GM21529 (cell line): ENCODE data around the gene PCMT1.
"Not testable (repeated sequence)": the region's sequence is repeated elsewhere in the genome, so short reads cannot be mapped to it uniquely, and the experiment has no call there.

ENCODE experiments used
- ATAC-seq: cut with Tn5 transposase; IDR thresholded peaks from one replicate; pipeline ENCODE4 v1.9.1; 2021; ENCODE audit not compliant: unreplicated experiment

The PCMT1 gene

DNA sequence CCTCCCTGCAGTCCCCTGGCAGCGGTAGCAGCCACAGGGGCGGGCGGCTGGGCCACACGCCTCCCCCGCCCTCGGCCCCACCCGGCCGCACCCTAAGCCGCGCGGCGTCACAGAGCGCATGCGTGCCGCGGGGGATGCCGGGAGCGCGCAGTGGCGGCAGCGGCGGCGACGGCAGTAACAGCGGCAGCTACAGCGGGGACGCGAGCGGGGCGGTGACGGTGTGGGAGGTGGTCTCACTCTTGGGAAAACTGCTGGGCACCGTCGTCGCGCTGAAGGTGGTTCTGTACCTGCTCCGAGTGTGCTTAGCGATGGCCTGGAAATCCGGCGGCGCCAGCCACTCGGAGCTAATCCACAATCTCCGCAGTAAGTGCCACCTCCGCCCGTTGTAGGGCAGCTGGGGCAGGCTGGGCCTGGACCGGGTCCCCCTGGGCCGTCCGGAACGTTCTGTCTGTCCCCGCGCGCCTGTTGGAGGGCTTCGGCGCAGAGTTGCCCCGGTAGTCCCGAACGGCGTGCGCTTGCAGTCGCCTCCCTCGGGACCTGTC is at the start of gene PCMT1:
Gene PCMT1, plus strand, starts transcription at position 148 of the 542 bp plus-strand sequence. Its CDS starts 161 bp downstream, at position 309.
- ATAC-seq: peak; percentile 83

DNA sequence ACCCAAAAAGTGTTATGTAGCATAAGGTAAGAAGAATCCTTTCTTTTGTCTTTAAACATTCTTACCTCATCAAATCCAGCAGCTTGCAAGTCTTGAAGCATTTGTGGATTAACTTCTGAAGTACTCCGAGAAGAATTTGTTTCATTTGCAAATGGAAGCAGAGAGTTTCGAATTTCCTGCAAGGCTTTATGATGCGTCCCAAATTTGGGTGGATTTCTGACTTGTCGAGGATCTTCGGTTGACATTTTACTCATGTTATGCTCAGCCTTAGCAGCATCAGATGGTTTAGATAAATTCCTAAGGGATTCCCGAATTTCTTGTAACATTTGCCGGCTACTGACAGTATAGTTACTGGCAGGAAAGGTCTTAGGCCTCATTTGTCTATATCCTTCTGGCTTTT is 47.8 kb upstream of the PCMT1 start:
- ATAC-seq: no peak

DNA sequence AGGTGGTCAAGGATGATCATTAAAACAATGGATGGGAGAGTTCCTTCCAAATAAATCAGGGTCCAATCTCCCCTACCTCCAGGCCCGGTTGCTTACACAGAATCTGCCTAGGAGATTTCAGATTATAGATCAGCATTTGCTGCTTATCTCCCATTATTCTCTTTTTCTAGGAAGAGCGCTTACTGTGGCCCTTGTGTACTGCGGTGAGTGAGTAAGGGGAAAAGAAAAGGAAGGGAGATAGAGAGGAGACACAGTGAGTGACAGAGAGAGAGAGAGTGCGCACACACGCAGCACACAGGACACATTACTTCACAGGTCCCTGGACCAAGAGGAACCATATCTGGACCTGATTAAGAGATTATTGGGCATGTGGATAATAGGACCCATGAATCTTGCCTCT is 37.8 kb upstream of the PCMT1 start:
- ATAC-seq: no peak

DNA sequence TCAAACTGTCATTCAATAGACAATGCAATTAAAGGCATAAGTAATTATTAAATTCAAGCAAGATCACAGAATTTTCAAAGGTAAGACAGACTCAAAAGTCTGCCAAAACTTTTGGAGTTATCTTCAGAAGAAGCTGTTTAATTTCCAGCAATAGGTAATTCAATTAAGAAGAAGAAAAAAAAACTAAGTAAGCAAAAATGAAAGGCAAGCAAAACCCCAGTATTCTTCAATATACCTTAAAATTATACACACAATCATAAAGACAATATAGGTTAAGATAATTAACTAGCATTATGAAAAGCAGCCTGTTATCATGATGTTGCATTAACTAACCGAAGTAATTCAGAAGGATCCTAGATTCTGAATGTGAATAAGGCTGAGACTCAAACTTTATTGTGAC is 35.1 kb upstream of the PCMT1 start:
- ATAC-seq: no peak

DNA sequence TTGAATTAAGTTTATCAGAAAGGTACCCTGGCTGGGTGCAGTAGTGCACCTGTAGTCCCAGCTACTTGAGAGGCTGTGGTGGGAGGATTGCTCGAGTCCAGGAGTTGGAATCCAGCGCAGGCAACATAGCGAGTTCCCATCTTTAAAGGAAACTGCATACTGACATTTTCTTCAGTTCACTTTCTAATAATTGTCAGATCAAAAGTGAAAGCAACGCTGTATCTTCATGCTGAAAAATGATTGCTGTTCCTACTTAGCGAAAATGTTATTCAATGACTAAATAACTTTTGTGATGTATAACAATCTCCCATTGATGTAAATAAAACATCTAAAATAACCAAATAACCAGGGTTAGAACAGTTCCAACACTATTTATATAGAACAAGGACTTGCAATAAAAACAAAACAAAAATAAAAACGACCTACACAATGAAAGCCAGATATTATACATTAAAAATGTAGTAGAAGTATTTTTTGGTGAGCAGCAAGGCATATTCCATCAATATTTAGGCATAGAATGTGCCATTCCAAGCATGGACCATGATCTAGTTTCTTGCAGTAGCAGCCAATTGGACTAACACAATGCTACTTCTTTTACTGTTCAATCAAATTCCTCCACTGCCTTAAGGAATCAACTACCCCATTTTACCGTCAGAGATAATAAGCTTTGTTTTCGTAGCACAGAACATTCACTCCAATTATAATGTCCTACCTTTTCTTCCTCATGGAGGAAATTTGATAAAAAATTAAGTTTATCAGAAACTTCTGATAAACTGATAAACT is 33.2 kb upstream of the PCMT1 start:
- no peak for ATAC-seq

DNA sequence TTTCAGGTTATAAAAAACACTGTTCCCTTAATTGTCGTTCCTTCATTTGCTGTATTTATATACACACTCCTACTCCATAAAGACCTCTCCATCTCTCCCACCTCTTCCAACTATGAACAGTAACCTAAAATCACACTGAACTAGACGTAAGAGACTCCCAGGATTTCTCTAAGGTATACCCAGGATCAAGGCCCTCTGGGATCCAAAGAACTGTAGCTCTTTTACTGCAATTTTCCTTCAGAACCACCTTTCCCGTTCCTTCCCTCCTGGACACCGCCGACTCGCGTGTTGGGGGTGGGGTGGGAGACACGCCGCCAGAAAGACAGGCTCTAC is 32.3 kb upstream of the PCMT1 start:
- ATAC-seq: no peak

DNA sequence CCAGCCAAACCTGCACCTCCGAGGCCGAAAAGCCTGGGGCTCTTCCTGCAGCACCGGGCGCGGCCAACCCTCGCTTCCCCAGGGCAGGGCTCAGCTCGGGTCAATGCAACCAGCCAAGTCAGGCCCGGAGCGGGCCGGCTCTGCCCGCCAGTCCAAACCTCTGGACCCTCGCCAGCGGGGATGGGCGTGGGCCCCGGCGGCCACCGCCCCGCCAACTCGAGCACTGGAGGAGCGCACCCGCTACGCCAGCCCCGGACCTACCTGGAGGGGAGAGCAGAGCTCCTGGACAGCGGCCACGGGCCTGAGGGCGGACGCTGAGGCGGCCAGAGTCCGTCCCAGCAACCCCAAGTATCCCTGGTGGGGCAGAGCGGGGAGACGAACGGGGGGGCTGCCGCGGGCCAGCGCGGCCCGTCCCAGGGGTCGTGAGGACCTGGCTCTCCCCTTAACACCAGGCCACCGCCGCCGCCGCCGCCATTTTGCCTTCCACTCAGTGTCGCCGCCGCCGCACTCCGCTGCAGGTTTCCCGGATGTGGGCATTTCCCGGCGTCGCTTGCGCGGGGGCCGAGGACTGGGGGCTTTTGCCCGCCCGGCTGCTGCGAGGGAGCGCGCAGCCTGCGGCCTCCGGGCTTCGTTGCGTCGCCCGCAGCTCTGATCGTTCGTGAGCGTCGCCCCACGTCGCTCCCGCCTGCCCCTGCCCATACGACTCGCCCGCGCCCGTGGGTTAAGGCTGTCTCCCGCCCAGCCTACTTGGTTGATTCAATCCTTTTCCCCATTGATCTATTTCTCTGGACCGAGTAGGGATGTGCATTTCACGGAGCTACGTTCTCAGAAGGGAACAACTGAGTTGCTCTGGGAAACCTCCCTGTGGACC is 31.7 kb upstream of the PCMT1 start, which contains the start of gene LATS1:
Gene LATS1, minus strand, starts transcription at position 514 of the 871 bp plus-strand sequence. CDS start 15,975 bp downstream, outside the sequence.
- ATAC-seq: peak; percentile 92

DNA sequence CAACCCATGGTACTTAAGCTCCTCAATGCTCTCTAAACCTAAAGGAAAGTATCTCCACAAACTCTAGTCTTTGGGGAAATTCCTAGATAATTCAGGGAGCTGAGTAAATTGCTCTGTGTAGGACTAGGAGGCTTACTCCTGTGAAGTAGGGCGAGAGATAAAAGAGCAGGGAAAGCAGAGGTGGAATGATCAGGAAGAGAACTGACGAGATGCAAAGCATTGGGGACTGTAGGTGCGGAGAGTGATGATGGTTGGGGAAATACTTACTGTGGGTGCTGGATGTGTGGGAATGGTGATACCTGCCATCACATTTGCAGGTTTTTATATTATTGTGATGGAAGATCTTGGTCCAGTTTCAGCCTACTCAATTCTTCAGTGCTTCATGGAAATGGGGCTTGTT is 30.0 kb upstream of the PCMT1 start:
- no peak for ATAC-seq

DNA sequence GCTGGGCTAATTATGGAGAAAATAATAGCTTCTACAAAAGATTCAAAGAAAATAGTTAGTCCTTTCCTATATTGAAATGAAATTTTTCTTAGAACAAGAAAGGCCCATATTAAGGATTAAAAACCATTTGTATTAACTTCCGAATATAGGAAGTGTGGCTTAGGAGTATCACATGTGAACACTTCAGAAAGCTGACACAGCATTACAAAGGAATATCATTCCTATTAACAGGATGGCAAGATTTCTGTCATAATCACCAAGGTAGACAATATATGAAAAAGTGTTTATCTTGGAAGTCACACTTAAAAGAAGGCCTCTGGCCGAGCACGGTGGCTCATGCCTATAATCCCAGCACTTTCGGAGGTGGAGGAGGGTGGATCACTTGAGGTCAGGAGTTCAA is 26.3 kb upstream of the PCMT1 start:
- ATAC-seq: no peak

DNA sequence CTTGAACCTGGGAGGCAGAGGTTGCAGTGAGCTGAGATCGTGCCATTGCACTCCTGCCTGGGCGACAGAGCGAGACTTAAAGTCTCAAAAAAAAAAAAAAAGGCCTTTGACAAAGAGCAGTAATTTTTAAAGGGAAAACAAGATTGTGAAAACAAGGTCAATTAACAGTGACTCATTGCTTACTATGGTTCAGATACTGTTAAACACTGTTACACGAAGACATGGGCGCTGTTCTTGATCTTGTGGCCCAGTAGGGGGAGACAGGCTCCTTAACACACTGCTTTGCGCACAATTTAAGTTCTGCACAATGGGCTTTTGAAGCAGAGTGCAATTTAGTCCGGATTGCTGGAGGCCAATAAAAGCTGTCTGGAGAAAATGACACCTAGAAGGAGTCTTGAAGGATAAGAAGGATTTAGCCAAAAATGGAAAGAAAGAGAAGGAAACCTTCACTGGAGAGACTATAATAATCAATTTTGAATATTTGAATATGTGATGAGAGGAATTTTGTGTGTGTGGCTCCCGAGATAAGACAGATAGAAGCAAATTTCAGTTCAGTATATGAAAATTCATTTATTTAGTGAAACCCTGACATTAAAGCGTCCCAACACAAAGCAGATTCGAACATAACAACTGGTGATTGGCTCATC is 25.6 kb upstream of the PCMT1 start:
- ATAC-seq: peak; percentile 59

DNA sequence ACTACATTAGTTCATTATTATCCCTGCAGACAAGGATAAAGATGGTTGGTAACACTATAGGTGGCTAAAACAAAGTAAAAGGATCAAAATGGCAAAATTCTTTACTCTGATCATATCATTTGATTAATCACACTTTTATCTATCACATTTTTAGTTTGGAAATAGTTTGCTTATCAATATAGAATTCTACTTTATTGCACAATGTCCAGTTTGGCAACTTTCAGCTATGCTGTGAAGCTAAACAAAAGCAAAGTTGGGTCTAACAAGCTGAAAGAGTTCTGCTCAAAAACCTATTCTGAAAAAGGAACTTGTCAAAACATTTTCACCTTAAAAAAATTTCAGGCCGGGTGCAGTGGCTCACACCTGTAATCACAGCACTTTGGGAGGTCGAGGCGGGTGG is 23.8 kb upstream of the PCMT1 start:
- no peak for ATAC-seq

DNA sequence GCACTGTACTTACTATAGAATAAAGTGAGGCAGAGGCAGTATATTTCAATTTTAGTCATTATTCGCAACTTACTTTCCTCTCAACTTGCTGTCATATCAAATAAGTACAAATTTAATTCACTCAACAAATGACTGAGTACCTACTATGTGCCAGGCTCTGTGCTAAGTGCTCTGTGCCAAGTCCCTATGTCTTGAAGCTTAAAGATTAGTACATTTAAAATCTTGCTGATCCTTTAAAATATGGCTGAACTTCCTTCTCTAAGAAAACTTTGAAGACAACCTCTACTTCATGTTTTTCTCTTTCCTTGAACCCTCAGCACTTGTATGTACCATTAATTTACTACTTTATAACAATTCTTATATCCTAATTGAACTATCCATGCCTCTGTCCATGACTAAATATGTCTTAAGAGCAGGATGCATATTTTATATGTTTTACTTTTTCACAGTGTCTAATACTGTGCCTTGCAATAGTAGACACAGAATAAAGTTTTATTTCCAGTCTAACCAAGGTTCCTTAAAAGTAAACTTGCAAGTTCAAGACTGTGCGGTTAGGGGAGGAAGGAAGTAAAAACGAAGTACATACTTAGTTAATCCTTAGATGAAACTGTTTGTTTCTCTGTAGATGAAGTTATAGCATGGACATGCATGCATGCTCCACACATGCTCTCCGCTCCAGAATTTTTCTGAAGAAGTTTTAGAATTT is 21.6 kb upstream of the PCMT1 start:
- ATAC-seq: no peak

DNA sequence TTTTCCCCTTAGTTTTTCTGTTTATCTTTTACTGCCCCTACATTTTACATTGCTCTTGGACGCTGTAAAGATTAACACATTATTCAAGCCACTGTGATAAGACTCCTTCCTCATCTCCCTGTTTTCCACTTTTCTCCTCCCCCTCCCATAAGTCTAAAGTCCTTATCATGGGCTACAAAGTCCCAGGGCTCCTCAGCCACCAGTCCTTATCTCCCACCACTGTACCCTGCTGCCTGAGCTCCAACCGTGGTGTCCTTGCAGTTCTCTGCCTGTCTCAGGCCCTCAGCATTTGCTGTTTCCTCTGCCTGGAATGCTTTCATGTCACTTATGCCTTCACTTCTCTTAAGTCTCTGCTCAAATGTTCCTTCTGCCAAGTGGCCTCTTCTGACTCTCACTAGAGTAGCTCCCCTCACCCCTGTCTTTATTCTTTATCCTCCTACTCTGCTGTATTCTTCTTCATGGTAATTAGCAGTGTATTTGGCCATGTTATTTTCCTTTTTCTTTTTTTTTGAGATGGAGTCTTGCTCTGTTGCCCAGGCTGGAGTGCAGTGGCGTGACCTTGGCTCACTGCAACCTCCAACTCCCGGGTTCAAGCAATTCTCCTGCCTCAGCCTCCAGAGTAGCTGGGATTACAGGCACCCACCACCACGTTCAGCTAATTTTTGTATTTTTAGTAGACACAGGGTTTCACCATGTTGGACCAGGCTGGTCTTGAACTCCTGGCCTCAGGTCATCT is 20.9 kb upstream of the PCMT1 start:
- no peak for ATAC-seq

DNA sequence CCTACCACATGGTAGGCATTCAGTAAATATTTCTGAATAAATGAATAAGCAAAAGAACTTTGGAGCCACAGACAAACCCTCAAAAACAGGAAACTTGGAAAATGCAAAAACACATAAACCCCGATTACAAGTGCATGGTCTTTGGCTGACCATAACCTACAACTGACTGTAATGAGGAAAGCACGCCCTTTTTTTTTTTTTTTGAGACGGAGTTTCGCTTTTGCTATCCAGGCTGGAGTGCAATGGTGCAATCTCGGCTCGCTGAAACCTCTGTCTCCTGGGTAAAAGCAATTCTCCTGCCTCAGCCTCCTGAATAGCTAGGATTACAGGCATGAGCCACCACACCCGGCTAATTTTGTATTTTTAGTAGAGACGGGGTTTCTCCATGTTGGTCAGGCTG is 19.7 kb upstream of the PCMT1 start:
- ATAC-seq: no peak

DNA sequence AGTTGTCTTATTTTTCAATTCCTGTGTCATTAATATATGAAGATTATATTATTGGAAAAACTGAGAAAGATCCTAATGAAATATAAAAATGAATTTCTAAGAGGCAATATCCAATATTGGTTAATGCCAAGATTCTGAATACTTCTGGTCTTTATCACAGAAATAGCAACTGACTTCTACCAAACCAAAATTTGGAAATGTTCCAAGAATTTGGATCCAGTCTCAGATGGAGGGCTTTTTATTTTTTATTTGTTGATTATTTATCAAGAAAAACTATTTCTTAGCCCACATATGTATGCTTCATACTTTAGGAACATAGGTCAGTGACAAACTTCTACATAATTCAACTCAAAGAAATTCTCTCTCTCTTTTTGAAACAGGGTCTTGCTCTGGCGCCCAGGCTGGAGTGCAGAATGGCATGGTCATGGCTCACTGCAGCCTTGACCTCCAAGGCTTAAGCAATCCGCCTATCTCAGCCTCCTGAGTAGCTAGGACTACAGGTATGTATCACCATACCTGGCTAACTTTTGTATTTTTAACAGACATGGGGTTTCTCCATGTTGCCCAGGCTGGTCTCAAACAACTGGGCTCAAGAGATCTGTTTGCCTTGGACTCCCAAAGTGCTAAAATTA is 16.3 kb upstream of the PCMT1 start:
- ATAC-seq: no peak

DNA sequence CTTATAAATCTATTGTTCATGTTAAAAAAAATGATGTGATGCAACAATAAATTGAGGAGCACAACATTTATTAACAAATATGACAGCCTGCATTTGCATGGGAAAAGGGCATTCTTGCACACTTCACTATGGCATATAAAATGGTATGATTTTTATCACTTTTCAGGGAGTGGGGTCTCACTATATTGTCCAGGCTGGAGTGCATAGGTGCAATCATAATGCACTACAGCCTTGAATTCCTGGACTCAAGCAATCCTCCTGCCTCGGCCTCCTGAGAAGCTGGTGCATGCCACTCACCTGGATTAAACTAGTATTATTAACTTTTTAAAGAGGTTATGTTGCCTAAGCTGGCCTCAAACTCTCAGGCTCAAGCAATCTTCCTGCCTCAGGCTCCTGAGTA is 14.6 kb upstream of the PCMT1 start:
- ATAC-seq: no peak

DNA sequence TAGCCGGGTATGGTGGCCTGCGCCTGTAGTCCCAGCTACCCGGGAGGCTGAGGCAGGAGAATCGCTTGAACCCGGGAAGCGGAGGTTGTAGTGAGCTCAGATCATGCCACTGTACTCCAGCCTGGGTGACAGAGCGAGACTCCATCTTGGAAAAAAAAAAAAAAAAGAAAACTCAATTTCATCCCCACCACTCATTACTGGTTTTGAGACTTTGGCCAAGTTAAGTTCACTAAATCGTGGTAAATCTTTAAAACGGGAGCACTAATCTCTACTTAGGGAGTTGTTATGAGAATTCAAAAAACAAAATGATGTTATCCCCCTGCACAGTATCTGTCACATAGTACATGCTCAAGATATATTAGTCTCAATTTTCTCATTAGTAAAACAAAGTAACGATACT is 4.3 kb upstream of the PCMT1 start:
- not testable (repeated sequence) for ATAC-seq

DNA sequence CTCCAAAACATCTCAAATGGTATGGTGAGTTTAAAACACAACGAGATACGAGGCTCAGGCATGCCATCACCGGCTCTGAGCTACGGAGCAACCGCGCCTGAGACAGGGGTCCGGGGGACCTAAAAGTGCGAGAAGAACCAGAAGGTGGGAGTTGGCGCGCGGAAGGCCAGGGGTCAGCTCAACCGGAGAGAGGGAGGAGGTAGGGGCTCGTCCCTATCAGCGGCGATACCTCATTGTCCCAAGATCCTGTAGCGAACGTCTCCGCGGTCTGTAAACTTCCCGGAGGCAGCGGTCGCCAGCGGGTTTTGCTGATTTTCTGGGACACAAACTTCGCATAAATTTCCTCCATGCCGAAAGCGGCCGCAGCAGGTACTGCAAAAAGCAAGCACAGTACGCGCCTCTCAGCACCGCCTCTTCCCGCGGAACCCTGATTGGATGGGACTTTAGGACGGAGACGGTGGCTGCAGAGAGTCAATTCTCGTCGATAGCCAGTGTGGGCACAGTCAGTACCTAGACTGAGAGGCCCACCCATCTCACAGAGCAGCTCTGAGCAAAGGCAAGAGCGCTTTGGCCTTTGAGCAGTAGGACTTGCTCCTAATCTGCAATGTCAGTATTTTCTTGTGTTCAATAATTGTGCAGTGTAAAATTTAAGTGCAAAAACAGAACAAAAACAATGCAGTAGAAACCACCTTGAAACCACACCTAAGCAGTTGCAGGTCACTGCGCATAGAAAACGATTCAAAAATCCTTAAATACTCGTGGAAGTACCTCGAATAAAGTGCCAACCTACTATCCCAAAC is 3.2 kb upstream of the PCMT1 start, which contains the start of gene NUP43:
Gene NUP43, minus strand, starts transcription at position 383 of the 800 bp plus-strand sequence. Its CDS starts 34 bp downstream, at position 349.
- peak; percentile 50 for ATAC-seq
